GM12874 (cell line): ENCODE data around the gene SEC14L6.

Source experiments
- CTCF ChIP-seq: IDR thresholded peaks from 2 replicates; pipeline ENCODE4 v1.5.1; 2011; ENCODE audit warnings: low read depth, mild to moderate bottlenecking, control low read depth, low read length, moderate library complexity; ENCODE audit not compliant: insufficient read depth

The SEC14L6 gene

GRCh38 chr22:30472994-30473720, 73.4 kb downstream of the SEC14L6 start:
- TF ChIP-seq CTCF: no peak
